ENCODE measurements around the gene TPBGL. TPM values are rescaled to one million over a fixed set of nuclear protein-coding genes. Genes with fewer than 3 reads are reported as not detected.

TPBGL gene
- total and polyA plus RNA-seq, 2 donors (not counting 3 experiments of a cell fraction or from before 2014, with no cell fraction given) = not detected

- no peak for FAIRE-seq
- Histone ChIP-seq H3K27me3 (ENCODE audit: control insufficient read depth in 2 of 2, insufficient read depth in 2 of 2, low read length in 2 of 2) (peaks cover 45 to 46% of the 10 kb centered on the region in 2 experiments), H3K9me1 (replicated peaks; ENCODE audit: control insufficient read depth, extremely low read depth, insufficient read depth, low read length) (no peaks in the 10 kb centered on the region), H3K9ac (replicated peaks; ENCODE audit: extremely low read depth, insufficient read depth, low read length) (no peak overlapping the region), H2AFZ (ENCODE audit: low read depth, low read length) (no peak overlapping the region), H3K4me2 (ENCODE audit: insufficient read depth, low read length) (no peak overlapping the region), H4K20me1 (replicated peaks; ENCODE audit: control insufficient read depth, extremely low read depth, insufficient read depth, low read length) (no peaks in the 10 kb centered on the region), H3K9me3 (replicated peaks; ENCODE audit: control insufficient read depth, insufficient read depth, low read length) (no peaks in the 10 kb centered on the region), H3K27ac (ENCODE audit: insufficient read depth, low read depth, low read length) (no peak overlapping the region), H3K36me3 (ENCODE audit: control insufficient read depth in 2 of 2, extremely low read depth in 1 of 2, insufficient read depth in 2 of 2, low read length in 2 of 2) (no peaks in the 10 kb centered on the region), H3K79me2 (ENCODE audit: control insufficient read depth, insufficient read depth, low read length) (no peaks in the 10 kb centered on the region), H3K4me3 (replicated peaks in 1 of 3; ENCODE audit: insufficient read depth in 1 of 3, low read depth in 1 of 3, low read length in 3 of 3) (no peak overlapping the region), H3K4me1 (ENCODE audit: control insufficient read depth, extremely low read depth, insufficient read depth, low read length) (peaks cover 7% of the 10 kb centered on the region)
- dilution Hi-C loops (cut with MboI; ENCODE audit: extremely low pct_ligation_motif_present, low sequenced_read_pairs) = no loop called here
- intact Hi-C loops (cut with micrococcal nuclease) = no loop called here
- TF ChIP-seq EZH2 (IDR thresholded peaks at IDR 0.05; ENCODE audit: borderline replicate concordance, low read depth, low read length, severe bottlenecking) (no peak), POLR2A (IDR thresholded peaks at IDR 0.05; ENCODE audit: low read depth, low read length) (no peak)
- POLR2A ChIA-PET = no interaction called here
- BruUV-seq (replicated peaks) = no TSS peak
- CTCF ChIA-PET = interaction anchor here (0.7 to 9.5 kb wide), 9 partner anchors 11 to 314 kb away, joined by 3 to 507 read pairs (median 4); no protein-coding TSS in a partner anchor
- DNase-seq (ENCODE audit: low read depth, low spot score) = no peak
These were observed 3.7 kb downstream of the TPBGL start for GRCh38 chr11:75244052-75244814.

GRCh38 chr11:75245356-75246005 is 4.9 kb downstream of the TPBGL start:
- no peak overlapping the region for H2AFZ ChIP-seq (ENCODE audit: low read depth, low read length)
- intact Hi-C loops (cut with micrococcal nuclease) (no loop called here), dilution Hi-C loops (cut with MboI; ENCODE audit: extremely low pct_ligation_motif_present, low sequenced_read_pairs) (no loop called here)
- no peak overlapping the region for H3K9ac ChIP-seq (replicated peaks; ENCODE audit: extremely low read depth, insufficient read depth, low read length)
- no peaks in the 10 kb centered on the region for H3K9me3 ChIP-seq (replicated peaks; ENCODE audit: control insufficient read depth, insufficient read depth, low read length)
- CTCF ChIA-PET = interaction anchor here (0.9 to 9.5 kb wide), 9 partner anchors 10 to 316 kb away, joined by 4 to 507 read pairs (median 7); no protein-coding TSS in a partner anchor
- no peak overlapping the region for H3K4me2 ChIP-seq (ENCODE audit: insufficient read depth, low read length)
- FAIRE-seq (no peak), DNase-seq (ENCODE audit: low read depth, low spot score) (no peak)
- peaks cover 33% of the 10 kb centered on the region in 2 experiments for H3K27me3 ChIP-seq (ENCODE audit: control insufficient read depth in 2 of 2, insufficient read depth in 2 of 2, low read length in 2 of 2)
- no peak for TF ChIP-seq CTCF (IDR thresholded peaks at IDR 0.05; ENCODE audit: extremely low read depth in 1 of 2, insufficient read depth in 1 of 2, low read depth in 1 of 2, low read length in 2 of 2)
- no peak for TF ChIP-seq GATA2 (IDR thresholded peaks at IDR 0.05; ENCODE audit: insufficient read depth, insufficient read length, low read depth, low read length)
- no peak for TF ChIP-seq POLR2A (IDR thresholded peaks at IDR 0.05; ENCODE audit: low read depth, low read length)
- TF ChIP-seq EZH2 (IDR thresholded peaks at IDR 0.05; ENCODE audit: borderline replicate concordance, low read depth, low read length, severe bottlenecking) = no peak
- no peak for TF ChIP-seq JUN (IDR thresholded peaks at IDR 0.05; ENCODE audit: borderline replicate concordance, insufficient read depth, insufficient read length, low read depth)
- no peak for TF ChIP-seq MYC (IDR thresholded peaks at IDR 0.05; ENCODE audit: low read depth, low read length)
- no peak for TF ChIP-seq FOS (IDR thresholded peaks at IDR 0.05; ENCODE audit: borderline replicate concordance, insufficient read depth, low read length)
- no peak for TF ChIP-seq MAX (IDR thresholded peaks at IDR 0.05; ENCODE audit: insufficient read depth, insufficient read length)
- no peak for TF ChIP-seq POLR2AphosphoS5 (IDR thresholded peaks at IDR 0.05; ENCODE audit: insufficient read depth, low read depth, low read length)
- H3K4me1 ChIP-seq (ENCODE audit: control insufficient read depth, extremely low read depth, insufficient read depth, low read length) = peaks cover 3% of the 10 kb centered on the region
- no peaks in the 10 kb centered on the region for H3K9me1 ChIP-seq (replicated peaks; ENCODE audit: control insufficient read depth, extremely low read depth, insufficient read depth, low read length)
- no peaks in the 10 kb centered on the region for H4K20me1 ChIP-seq (replicated peaks; ENCODE audit: control insufficient read depth, extremely low read depth, insufficient read depth, low read length)
- POLR2A ChIA-PET = no interaction called here
- H3K27ac ChIP-seq (ENCODE audit: insufficient read depth, low read depth, low read length) = no peak overlapping the region
- no peaks in the 10 kb centered on the region for H3K36me3 ChIP-seq (ENCODE audit: control insufficient read depth in 2 of 2, extremely low read depth in 1 of 2, insufficient read depth in 2 of 2, low read length in 2 of 2)
- no TSS peak for BruUV-seq (replicated peaks)
- H3K4me3 ChIP-seq (replicated peaks in 1 of 3; ENCODE audit: insufficient read depth in 1 of 3, low read depth in 1 of 3, low read length in 3 of 3) = no peak overlapping the region
- no peaks in the 10 kb centered on the region for H3K79me2 ChIP-seq (ENCODE audit: control insufficient read depth, insufficient read depth, low read length)

Data from endothelial cell of umbilical vein (primary cell).